HepG2 (cell line): Measurements from ENCODE around the gene SNED1. TPM values are rescaled to one million over a fixed set of nuclear protein-coding genes. Genes with fewer than 3 reads are reported as not detected.
A peak's percentile ranks its signal among the peaks of the same experiment; 100 is the strongest.

Source experiments
- ATF7 ChIP-seq, 2 experiments: fragments of 450-650 bp in 1 of 2; sonication (generic) in 1 of 2; formaldehyde crosslinking in 1 of 2; IDR thresholded peaks; 2 replicates each; pipeline versions ENCODE4 v1.4.0 to v1.6.1; 2016 to 2020; ENCODE audit warnings: antibody characterized with exemption in 1 of 2, mild to moderate bottlenecking in 1 of 2, missing genetic modification reagents in 1 of 2
- HMGXB4 ChIP-seq, 2 experiments: sonication (generic) in 1 of 2; formaldehyde crosslinking in 1 of 2; IDR thresholded peaks; 2 replicates each; pipeline versions ENCODE4 v1.4.0 to v1.6.1; 2018 to 2020; ENCODE audit warnings: missing genetic modification reagents in 2 of 2, borderline replicate concordance in 1 of 2, low read depth in 1 of 2, mild to moderate bottlenecking in 1 of 2, missing biosample characterization in 1 of 2
- HNF1B ChIP-seq: sonication (generic); formaldehyde crosslinking; IDR thresholded peaks from 2 replicates; pipeline ENCODE4 v1.5.1; 2020; ENCODE audit warnings: mild to moderate bottlenecking, moderate library complexity, missing genetic modification reagents
- ISL2 ChIP-seq: sonication (generic); formaldehyde crosslinking; IDR thresholded peaks from 2 replicates; pipeline ENCODE4 v1.5.0; 2020; ENCODE audit warnings: missing genetic modification reagents
- NR2C2 ChIP-seq: sonication (generic); formaldehyde crosslinking; IDR thresholded peaks from 2 replicates; pipeline ENCODE4 v1.4.0; 2020; ENCODE audit warnings: missing genetic modification reagents, mild to moderate bottlenecking, moderate library complexity, borderline replicate concordance
- RAD21 ChIP-seq: fragments of 450-650 bp; formaldehyde crosslinking; IDR thresholded peaks from 2 replicates; pipeline ENCODE4 v1.5.0; 2020; ENCODE audit warnings: mild to moderate bottlenecking
- SALL2 ChIP-seq: sonication (generic); formaldehyde crosslinking; IDR thresholded peaks from 2 replicates; pipeline ENCODE4 v1.8.1; 2023; ENCODE audit warnings: mild to moderate bottlenecking, missing genetic modification reagents, inconsistent platforms
- SAP130 ChIP-seq: IDR thresholded peaks from 2 replicates; pipeline ENCODE4 v1.6.1; 2016; ENCODE audit warnings: low read depth
- SMAD1 ChIP-seq: sonication (generic); formaldehyde crosslinking; IDR thresholded peaks from 2 replicates; pipeline ENCODE4 v1.4.0; 2020; ENCODE audit warnings: missing genetic modification reagents, low read depth, mild to moderate bottlenecking, borderline replicate concordance
- SMARCE1 ChIP-seq: fragments of 450-650 bp; IDR thresholded peaks from 2 replicates; pipeline ENCODE4 v1.6.1; 2017; ENCODE audit warnings: borderline replicate concordance
- TCF12 ChIP-seq, 2 experiments: fragments of 450-650 bp in 1 of 2; sonication (generic) in 1 of 2; formaldehyde crosslinking in 1 of 2; IDR thresholded peaks; 2 replicates each; pipeline versions ENCODE4 v1.6.1 to v1.8.0; 2017 to 2022; ENCODE audit warnings: antibody characterized with exemption in 1 of 2, mild to moderate bottlenecking in 1 of 2, missing genetic modification reagents in 1 of 2, moderate library complexity in 1 of 2
- TOPORS ChIP-seq: sonication (generic); formaldehyde crosslinking; IDR thresholded peaks from 2 replicates; pipeline ENCODE4 v1.8.0; 2023; ENCODE audit warnings: mild to moderate bottlenecking, missing genetic modification reagents
- ZBTB7B ChIP-seq: sonication (generic); formaldehyde crosslinking; IDR thresholded peaks from 2 replicates; pipeline ENCODE4 v1.4.0; 2020; ENCODE audit warnings: missing genetic modification reagents
- ZBTB8A ChIP-seq: sonication (generic); formaldehyde crosslinking; IDR thresholded peaks from 2 replicates; pipeline ENCODE4 v1.4.0; 2020; ENCODE audit warnings: mild to moderate bottlenecking, low read depth, missing genetic modification reagents, borderline replicate concordance
- ZFP90 ChIP-seq: sonication (generic); formaldehyde crosslinking; IDR thresholded peaks from 2 replicates; pipeline ENCODE4 v1.8.0; 2022; ENCODE audit warnings: missing genetic modification reagents, mild to moderate bottlenecking, inconsistent platforms, borderline replicate concordance
- ZFP91 ChIP-seq: sonication (generic); formaldehyde crosslinking; IDR thresholded peaks from 2 replicates; pipeline ENCODE4 v1.9.0; 2022; ENCODE audit warnings: missing genetic modification reagents, mild to moderate bottlenecking, borderline replicate concordance
- ZKSCAN5 ChIP-seq: sonication (generic); formaldehyde crosslinking; IDR thresholded peaks from 2 replicates; pipeline ENCODE4 v1.5.1; 2020; ENCODE audit warnings: mild to moderate bottlenecking, missing genetic modification reagents
- ZNF264 ChIP-seq: sonication (generic); formaldehyde crosslinking; IDR thresholded peaks from 2 replicates; pipeline ENCODE4 v1.4.0; 2020; ENCODE audit warnings: missing genetic modification reagents
- ZNF747 ChIP-seq: sonication (generic); formaldehyde crosslinking; IDR thresholded peaks from 2 replicates; pipeline ENCODE4 v1.8.1; 2023; ENCODE audit warnings: missing genetic modification reagents, mild to moderate bottlenecking, borderline replicate concordance
- ZSCAN9 ChIP-seq: IDR thresholded peaks from 2 replicates; pipeline ENCODE4 v1.6.1; 2016; ENCODE audit warnings: borderline replicate concordance
- polyA plus RNA-seq, 8 experiments: library from polyadenylated mRNA; depleted of rRNA in 3 of 8; stranded (reverse) in 7 of 8; unstranded in 1 of 8; fragments of >200 nt; fragmentation: Illumina TruSeq in 4 of 8; extraction: Trizol in 4 of 8; gene quantifications; 2 replicates each; pipeline versions ENCODE4 v1.2.1 to v1.2.3, GENCODE V29; 2011 to 2016; ENCODE audit warnings: low read depth in 4 of 8, missing spikeins in 1 of 8, mixed read lengths in 1 of 8; ENCODE audit not compliant: insufficient read depth in 1 of 8
- total RNA-seq, 5 experiments: library from RNA; depleted of rRNA; stranded (reverse); fragments of >200 nt; fragmentation: Illumina TruSeq; extraction: Trizol; gene quantifications; 2 replicates each; pipeline ENCODE4 v1.2.3, GENCODE V29; 2016; ENCODE audit warnings: low read depth in 1 of 5
- TF ChIP-seq, protein P1 (sequence below): sonication (generic); formaldehyde crosslinking; IDR thresholded peaks from 2 replicates; pipeline ENCODE4 v1.8.0; 2022; ENCODE audit warnings: missing genetic modification reagents, mild to moderate bottlenecking, borderline replicate concordance

Gene SNED1
- total and polyA plus RNA-seq, 2 of the 13 experiments (the other 11 are each of a cell fraction or from before 2014, with no cell fraction given): 0.15 to 0.65 TPM

DNA sequence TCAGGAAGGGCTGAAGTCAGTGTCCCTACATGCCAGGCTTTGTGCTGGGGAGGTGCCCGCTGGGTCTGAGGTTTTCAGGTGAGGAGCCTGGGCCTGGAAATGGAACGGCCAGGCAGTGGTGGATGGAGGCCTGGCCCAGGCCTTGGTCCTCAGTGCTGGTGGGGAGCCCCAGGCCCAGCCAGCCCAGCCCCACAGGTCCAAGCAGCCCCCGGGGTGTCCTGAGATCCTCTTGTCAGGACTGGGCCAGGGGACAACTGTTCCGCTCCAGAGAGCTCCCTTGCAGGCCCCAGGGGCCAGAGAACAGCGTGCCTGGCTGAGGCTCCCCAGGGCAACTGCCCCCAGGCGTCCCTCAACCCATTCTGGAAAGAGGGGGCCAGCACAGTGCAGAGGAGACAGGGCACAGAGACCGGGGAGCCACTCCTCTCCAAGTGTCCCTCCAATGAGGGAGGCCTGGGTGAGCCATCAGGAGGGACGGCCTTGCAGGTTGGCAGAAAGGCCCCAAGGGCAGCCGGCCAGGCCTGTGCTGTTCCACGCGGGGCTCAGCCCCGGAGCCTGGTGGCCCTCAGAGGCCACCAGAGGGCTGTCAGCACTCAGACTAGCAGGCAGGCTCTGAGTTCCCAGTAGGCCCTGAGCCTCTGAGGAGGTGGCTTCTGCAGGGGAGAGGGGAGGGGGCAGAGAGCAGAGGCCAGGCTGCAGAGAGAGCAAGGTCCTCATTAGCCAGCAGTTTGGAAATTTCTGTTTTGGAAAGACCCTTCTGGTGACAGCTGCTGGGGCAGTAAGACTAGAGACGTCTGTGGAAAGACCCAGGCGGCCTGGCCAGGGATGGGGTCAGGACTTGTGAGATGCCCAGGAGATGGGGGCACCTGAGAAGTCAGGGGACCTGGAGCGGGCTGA, 29.4 kb upstream of the SNED1 start (continued):
- TF ChIP-seq HMGXB4 (CRISPR knock-in tag; IDR thresholded peaks at IDR 0.05; ENCODE audit: borderline replicate concordance in 1 of 2, low read depth in 1 of 2) (peak; percentile 72 to 87; a peak in 3 of 4 replicates), ZNF747 (CRISPR knock-in tag) (peak; percentile 63; the same call in 1 of the 2 replicates), TCF12 (IDR thresholded peaks at IDR 0.05) (no peak), TCF12 (CRISPR knock-in tag; IDR thresholded peaks at IDR 0.05) (no peak; the same call in 1 of the 2 replicates), HNF1B (CRISPR knock-in tag) (peak; percentile 58; the same call in 1 of the 2 replicates), NR2C2 (CRISPR knock-in tag) (peak; percentile 41; the same call in 1 of the 2 replicates), ZSCAN9 (CRISPR knock-in tag) (no peak), ZKSCAN5 (CRISPR knock-in tag) (0 out of 2 replicates have a peak, but pooled peaks have one; percentile 44), SMAD1 (no peak), TOPORS (CRISPR knock-in tag) (peak; percentile 45; the same call in 1 of the 2 replicates), ZBTB8A (CRISPR knock-in tag) (0 out of 2 replicates have a peak, but pooled peaks have one; percentile 56), ZNF264 (CRISPR knock-in tag) (no peak), ZFP90 (CRISPR knock-in tag) (0 out of 2 replicates have a peak, but pooled peaks have one; percentile 46), SALL2 (CRISPR knock-in tag) (no peak), RAD21 (CRISPR knock-in tag) (peak; percentile 88), ISL2 (0 out of 2 replicates have a peak, but pooled peaks have one; percentile 13), ZBTB7B (peak; percentile 84), ATF7 (IDR thresholded peaks at IDR 0.05) (no peak), ATF7 (CRISPR knock-in tag; IDR thresholded peaks at IDR 0.05) (0 out of 2 replicates have a peak, but pooled peaks have one; percentile 63), SMARCE1 (no peak), SAP130 (CRISPR knock-in tag) (peak; percentile 48), ZFP91 (CRISPR knock-in tag) (peak; percentile 64; the same call in 1 of the 2 replicates)
- TF ChIP-seq, protein P1, sequence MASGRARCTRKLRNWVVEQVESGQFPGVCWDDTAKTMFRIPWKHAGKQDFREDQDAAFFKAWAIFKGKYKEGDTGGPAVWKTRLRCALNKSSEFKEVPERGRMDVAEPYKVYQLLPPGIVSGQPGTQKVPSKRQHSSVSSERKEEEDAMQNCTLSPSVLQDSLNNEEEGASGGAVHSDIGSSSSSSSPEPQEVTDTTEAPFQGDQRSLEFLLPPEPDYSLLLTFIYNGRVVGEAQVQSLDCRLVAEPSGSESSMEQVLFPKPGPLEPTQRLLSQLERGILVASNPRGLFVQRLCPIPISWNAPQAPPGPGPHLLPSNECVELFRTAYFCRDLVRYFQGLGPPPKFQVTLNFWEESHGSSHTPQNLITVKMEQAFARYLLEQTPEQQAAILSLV: 0 out of 2 replicates have a peak, but pooled peaks have one; percentile 41
